Measurements from ENCODE around the gene MAN1B1. TPM values are rescaled to one million over a fixed set of nuclear protein-coding genes. Genes with fewer than 3 reads are reported as not detected.

Gene MAN1B1
- total and polyA plus RNA-seq, 2 of the 4 experiments (the other 2 are of a cell fraction), result 28.7 to 55.1 TPM

- WGBS, 2 experiments (ENCODE audit: extremely low coverage in 2 of 2, insufficient read length in 1 of 2), result 67% methylated on average over 1 of the region's 3 CpGs; no CpG with 5 or more reads in 1 of the 2 experiments
- no peak overlapping the region for H3K9ac ChIP-seq (ENCODE audit: low read depth, low read length)
Observed at GRCh38 chr9:137126786-137127185, 40.0 kb downstream of the MAN1B1 start.

More at GRCh38 chr9:137126786-137127185, 40.0 kb downstream of the MAN1B1 start:
- Histone ChIP-seq H4K91ac (ENCODE audit: insufficient read depth, low read depth, low read length) (no peak overlapping the region), H3K18ac (ENCODE audit: low read depth, low read length) (no peak overlapping the region), H4K20me1 (ENCODE audit: insufficient read depth, low read length) (peaks cover 8% of the 10 kb centered on the region; the same call in 1 of the 2 replicates), H3K36me3 (ENCODE audit: control insufficient read depth, insufficient read depth, low read length) (no peaks in the 10 kb centered on the region), H3K4me2 (ENCODE audit: low read depth, low read length) (no peak overlapping the region), H2BK20ac (ENCODE audit: low read depth, low read length) (no peak overlapping the region), H3K23ac (ENCODE audit: low read depth, low read length) (0 out of 2 replicates have a peak overlapping the region, but pooled peaks have one; percentile 9), H2AK9ac (replicated peaks; ENCODE audit: low read depth, low read length, poor library complexity) (no peak overlapping the region), H4K5ac (ENCODE audit: low read depth, low read length) (no peak overlapping the region), H3K14ac (replicated peaks; ENCODE audit: low read depth, low read length) (no peak overlapping the region), H3K56ac (ENCODE audit: extremely low read depth, insufficient read depth, low read length) (no peak overlapping the region), H3K9me3 (ENCODE audit: control insufficient read depth, insufficient read depth, low read length) (peaks cover 4% of the 10 kb centered on the region; the same call in 1 of the 2 replicates), H2AK5ac (ENCODE audit: low read depth, low read length) (no peak overlapping the region), H2BK5ac (ENCODE audit: low read depth, low read length, poor library complexity, severe bottlenecking) (no peak overlapping the region), H2AFZ (replicated peaks; ENCODE audit: low read length, poor library complexity) (no peak overlapping the region), H2BK15ac (ENCODE audit: low read depth, low read length) (no peak overlapping the region), H3K27ac (ENCODE audit: insufficient read depth, low read length) (no peak overlapping the region), H3K4me3 (ENCODE audit: insufficient read depth, low read depth, low read length) (no peak overlapping the region), H4K8ac (ENCODE audit: low read depth in 2 of 2, low read length in 2 of 2) (no peak overlapping the region), H3K27me3 (ENCODE audit: control insufficient read depth, insufficient read depth, low read length) (no peaks in the 10 kb centered on the region), H2BK120ac (ENCODE audit: low read depth, low read length) (no peak overlapping the region), H3K4me1 (ENCODE audit: control insufficient read depth, insufficient read depth, low read length) (peaks cover 12% of the 10 kb centered on the region; the same call in 1 of the 2 replicates), H3K9me1 (ENCODE audit: insufficient read depth, low read length) (peaks cover 16% of the 10 kb centered on the region), H3K4ac (ENCODE audit: low read depth, low read length) (no peak overlapping the region), H3K79me1 (ENCODE audit: low read depth in 1 of 2, low read length in 2 of 2) (peaks cover 13 to 40% of the 10 kb centered on the region in 2 experiments)
- POLR2A ChIA-PET (ENCODE audit: unreplicated experiment), result no interaction called here
- dilution Hi-C loops (cut with HindIII; ENCODE audit: low sequenced_read_pairs, unreplicated experiment), result no loop called here
- CTCF ChIA-PET, result no interaction called here
- in situ Hi-C loops (cut with MboI; ENCODE audit: low sequenced_read_pairs), result no loop called here
- no TSS peak for BruUV-seq (replicated peaks)
- DNase-seq (no peak), ATAC-seq (ENCODE audit: low read depth) (no peak)
- intact Hi-C loops (cut with micrococcal nuclease), result no loop called here
- no peak for TF ChIP-seq RAD21 (IDR thresholded peaks at IDR 0.05; ENCODE audit: low read length)
- TF ChIP-seq MXI1 (IDR thresholded peaks at IDR 0.05; ENCODE audit: borderline replicate concordance, low read depth, low read length), result no peak
